IMR-90 (cell line): ENCODE results near the gene AGPS. TPM values are rescaled to one million over a fixed set of nuclear protein-coding genes. Genes with fewer than 3 reads are reported as not detected.

Source experiments
- ATAC-seq: fragments of 200-7000 bp; cut with Tn5 transposase; 2 replicates; pipeline ENCODE4 v1.9.1; 2020; ENCODE audit warnings: low read depth, mild to moderate bottlenecking, moderate library complexity
- BruUV-seq: library from RNA; stranded (reverse); fragments of 400-500 nt; replicated peaks from 2 replicates; lab custom pipeline; 2021; lab: Mats Ljungman, UMichigan
- CTCF ChIA-PET: fragments of 300-600 bp; formaldehyde crosslinking; extraction: SDS; loops from one replicate; lab custom pipeline; 2021; ENCODE audit warnings: antibody characterized with exemption; lab: Yijun Ruan, JAX
- POLR2A ChIA-PET: fragments of 300-600 bp; sonication (Branson Sonifier 250); formaldehyde crosslinking; loops from one replicate; lab custom pipeline; 2022; ENCODE audit warnings: antibody characterized with exemption; ENCODE audit not compliant: unreplicated experiment; lab: Charles Lee
- DNase-seq: peaks from one replicate; pipeline ENCODE4 v3.0.0; 2013
- H2AFZ ChIP-seq: replicated peaks from 2 replicates; pipeline ENCODE3; 2013; ENCODE audit warnings: low read length, mild to moderate bottlenecking; ENCODE audit not compliant: poor library complexity
- H2AK5ac ChIP-seq: 2 replicates; pipeline ENCODE4 v1.6.1; 2013; ENCODE audit warnings: low read depth, low read length, inconsistent platforms
- H2AK9ac ChIP-seq: replicated peaks from 2 replicates; pipeline ENCODE3; 2013; ENCODE audit warnings: mild to moderate bottlenecking, low read depth, low read length, moderate library complexity; ENCODE audit not compliant: poor library complexity
- H2BK120ac ChIP-seq: 2 replicates; pipeline ENCODE4 v1.6.1; 2013; ENCODE audit warnings: low read depth, low read length, inconsistent platforms
- H2BK15ac ChIP-seq: 3 replicates; pipeline ENCODE4 v1.6.1; 2013; ENCODE audit warnings: low read depth, low read length, inconsistent platforms
- H2BK20ac ChIP-seq: 2 replicates; pipeline ENCODE4 v1.6.1; 2013; ENCODE audit warnings: low read depth, mild to moderate bottlenecking, inconsistent platforms, low read length, moderate library complexity
- H2BK5ac ChIP-seq: 2 replicates; pipeline ENCODE4 v1.6.1; 2013; ENCODE audit warnings: mild to moderate bottlenecking, low read depth, low read length, inconsistent platforms; ENCODE audit not compliant: poor library complexity, severe bottlenecking
- H3K14ac ChIP-seq: replicated peaks from 2 replicates; pipeline ENCODE4 v1.6.1; 2013; ENCODE audit warnings: low read depth, low read length, inconsistent platforms
- H3K18ac ChIP-seq: 2 replicates; pipeline ENCODE4 v1.6.1; 2013; ENCODE audit warnings: low read depth, low read length, control low read depth
- H3K23ac ChIP-seq: 2 replicates; pipeline ENCODE4 v1.6.1; 2013; ENCODE audit warnings: low read depth, low read length, inconsistent platforms
- H3K27ac ChIP-seq: 2 replicates; pipeline ENCODE4 v1.5.1; 2013; ENCODE audit warnings: mild to moderate bottlenecking, control low read depth, low read length; ENCODE audit not compliant: insufficient read depth
- H3K27me3 ChIP-seq: 2 replicates; pipeline ENCODE4 v1.6.1; 2013; ENCODE audit warnings: low read length; ENCODE audit not compliant: control insufficient read depth, insufficient read depth
- H3K36me3 ChIP-seq: 2 replicates; pipeline ENCODE4 v1.6.1; 2013; ENCODE audit warnings: low read length, mixed read lengths; ENCODE audit not compliant: control insufficient read depth, insufficient read depth
- H3K4ac ChIP-seq: 2 replicates; pipeline ENCODE4 v1.6.1; 2013; ENCODE audit warnings: low read depth, low read length, inconsistent platforms
- H3K4me1 ChIP-seq: 2 replicates; pipeline ENCODE4 v1.6.1; 2013; ENCODE audit warnings: low read length, mixed read lengths; ENCODE audit not compliant: control insufficient read depth, insufficient read depth
- H3K4me2 ChIP-seq: 2 replicates; pipeline ENCODE4 v1.6.1; 2013; ENCODE audit warnings: low read depth, mild to moderate bottlenecking, control low read depth, low read length, moderate library complexity
- H3K4me3 ChIP-seq: 2 replicates; pipeline ENCODE4 v1.5.1; 2013; ENCODE audit warnings: low read depth, mild to moderate bottlenecking, control low read depth, low read length, moderate library complexity; ENCODE audit not compliant: insufficient read depth
- H3K56ac ChIP-seq: 2 replicates; pipeline ENCODE4 v1.6.1; 2013; ENCODE audit warnings: low read length, inconsistent platforms; ENCODE audit not compliant: insufficient read depth; ENCODE audit errors: extremely low read depth
- H3K79me1 ChIP-seq, 2 experiments: 2 replicates each; pipeline ENCODE4 v1.6.1; 2013; ENCODE audit warnings: low read length in 2 of 2, inconsistent platforms in 1 of 2, low read depth in 1 of 2
- H3K9ac ChIP-seq: 2 replicates; pipeline ENCODE4 v1.6.1; 2013; ENCODE audit warnings: low read depth, low read length, control low read depth
- H3K9me1 ChIP-seq: 2 replicates; pipeline ENCODE4 v1.6.1; 2013; ENCODE audit warnings: low read length, inconsistent platforms; ENCODE audit not compliant: insufficient read depth
- H3K9me3 ChIP-seq: 2 replicates; pipeline ENCODE4 v1.6.1; 2013; ENCODE audit warnings: low read length; ENCODE audit not compliant: control insufficient read depth, insufficient read depth
- H4K20me1 ChIP-seq: 2 replicates; pipeline ENCODE4 v1.6.1; 2013; ENCODE audit warnings: low read length, inconsistent platforms; ENCODE audit not compliant: insufficient read depth
- H4K5ac ChIP-seq: 2 replicates; pipeline ENCODE4 v1.6.1; 2013; ENCODE audit warnings: mild to moderate bottlenecking, low read depth, low read length, control low read depth
- H4K8ac ChIP-seq, 2 experiments: 2 replicates each; pipeline ENCODE4 v1.6.1; 2013; ENCODE audit warnings: low read depth in 2 of 2, low read length in 2 of 2, control low read depth in 1 of 2, inconsistent platforms in 1 of 2
- H4K91ac ChIP-seq: 2 replicates; pipeline ENCODE4 v1.6.1; 2013; ENCODE audit warnings: low read depth, low read length, inconsistent platforms; ENCODE audit not compliant: insufficient read depth
- FOS ChIP-seq: fragments of 150-350 bp; IDR thresholded peaks from 2 replicates; pipeline ENCODE4 v1.6.1; 2016; ENCODE audit warnings: low read depth, low read length
- MXI1 ChIP-seq: IDR thresholded peaks from 2 replicates; pipeline ENCODE4 v1.6.1; 2012; ENCODE audit warnings: low read depth, mild to moderate bottlenecking, low read length, moderate library complexity, borderline replicate concordance
- WGBS, 2 experiments: methylation state at CpG; one replicate each; pipeline versions ENCODE4 v1.1.5 to v1.1.7; 2013; ENCODE audit warnings: missing lambda C conversion rate in 2 of 2; ENCODE audit not compliant: insufficient read length in 1 of 2; ENCODE audit errors: extremely low coverage in 2 of 2; 5-methylcytosine and 5-hydroxymethylcytosine counted together
- dilution Hi-C: fragments of 300-500 bp; cut with HindIII; formaldehyde crosslinking; loops from one replicate; pipeline ENCODE4 v1.14.3; 2018; ENCODE audit warnings: low sequenced_read_pairs; ENCODE audit not compliant: unreplicated experiment
- in situ Hi-C: fragments of 300-500 bp; cut with MboI; formaldehyde crosslinking; loops from 3 replicates; pipeline ENCODE4 v1.14.3; 2019; ENCODE audit warnings: low sequenced_read_pairs, inconsistent platforms, mixed read lengths
- intact Hi-C: fragments of 100-400 bp; cut with micrococcal nuclease; formaldehyde crosslinking; loops from 2 replicates; pipeline ENCODE4 v1.10.0; 2022
- polyA plus RNA-seq, 3 experiments: library from polyadenylated mRNA; depleted of rRNA; stranded (reverse); fragments of >200 nt; gene quantifications; 2 replicates each; pipeline ENCODE4 v1.2.3, GENCODE V29; 2012; ENCODE audit warnings: low replicate concordance in 1 of 3
- total RNA-seq: library from RNA; depleted of rRNA; stranded (reverse); fragments of >200 nt; gene quantifications from 2 replicates; pipeline ENCODE4 v1.2.3, GENCODE V29; 2012

Gene AGPS
- total and polyA plus RNA-seq, 2 of the 4 experiments (the other 2 are of a cell fraction), result 6.6 to 18.6 TPM

DNA sequence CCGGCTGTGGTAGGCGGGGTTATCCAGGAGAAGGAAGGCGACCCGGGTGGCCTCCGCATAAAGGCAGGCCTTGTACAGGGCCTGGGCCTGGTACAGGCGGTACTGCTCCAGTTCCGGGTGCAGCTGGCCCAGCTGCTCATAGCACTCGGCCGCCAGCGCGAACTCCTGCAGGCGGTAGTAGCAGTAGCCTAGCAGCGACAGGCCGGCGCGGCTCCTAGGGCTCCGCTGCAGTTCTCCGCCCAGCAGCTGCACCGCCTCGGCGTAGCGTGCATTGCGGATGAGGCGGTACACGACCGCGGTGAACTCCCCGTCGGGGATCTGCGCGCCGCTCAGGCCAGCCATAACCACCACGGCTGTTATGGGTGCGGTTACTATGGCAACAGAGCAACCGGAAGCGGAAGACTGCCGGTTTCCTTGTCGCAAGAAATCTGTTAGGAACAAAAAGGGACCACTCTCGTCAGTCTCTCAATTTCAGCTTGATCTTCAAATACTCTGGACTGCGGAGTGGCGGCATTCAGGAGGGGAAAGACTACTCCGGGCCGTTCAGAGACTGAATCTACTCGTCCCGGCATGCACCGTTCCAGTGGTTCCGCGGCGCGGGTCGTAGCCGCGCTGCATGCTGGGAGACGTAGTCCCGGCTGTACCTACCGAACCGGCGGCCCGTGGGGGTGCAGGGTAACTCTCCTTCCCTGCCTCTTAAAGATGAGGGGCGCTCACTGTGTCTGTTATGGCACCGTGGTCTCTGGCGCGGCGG, 160.0 kb downstream of the AGPS start:
- H3K4me2 ChIP-seq, result peak overlapping the region; percentile 74
- peak overlapping the region; percentile 97 for H2BK120ac ChIP-seq
- H2AK5ac ChIP-seq, result no peak overlapping the region; the same call in 1 of the 2 replicates
- H3K27me3 ChIP-seq, result no peaks in the 10 kb centered on the region
- peak overlapping the region; percentile 98 for H3K56ac ChIP-seq
- in situ Hi-C loops (no loop called here), dilution Hi-C loops (no loop called here), intact Hi-C loops (loop anchor here (2.0 to 5.0 kb wide), 3 partner anchors 52 to 215 kb away; a partner anchor contains a TSS)
- ATAC-seq, result peak; percentile 97
- H2BK5ac ChIP-seq, result peak overlapping the region; percentile 84
- H3K9ac ChIP-seq, result peak overlapping the region; percentile 92
- H3K9me1 ChIP-seq, result peaks cover 4% of the 10 kb centered on the region; the same call in 1 of the 2 replicates
- 0 out of 4 replicates have a peak, but pooled peaks cover 0 to 4% of the 10 kb centered on the region in 2 experiments for H3K79me1 ChIP-seq
- H3K14ac ChIP-seq, result peak overlapping the region; percentile 98
- H2AFZ ChIP-seq, result peak overlapping the region; percentile 92
- peak overlapping the region; percentile 87 for H3K27ac ChIP-seq
- BruUV-seq, result no TSS peak
- ChIA-PET POLR2A (no interaction called here), CTCF (interaction anchor here (0.8 kb wide), 1 partner anchor 388 kb away, joined by 3 read pairs; no protein-coding TSS in a partner anchor)
- no peaks in the 10 kb centered on the region for H3K36me3 ChIP-seq
- H4K91ac ChIP-seq, result peak overlapping the region; percentile 94
- H4K20me1 ChIP-seq, result no peaks in the 10 kb centered on the region
- DNase-seq, result peak; percentile 88
- H3K9me3 ChIP-seq, result no peaks in the 10 kb centered on the region
- H2BK15ac ChIP-seq, result peak overlapping the region; percentile 90; the same call in 2 of the 3 replicates
- peak overlapping the region; percentile 7 for H2AK9ac ChIP-seq
- H3K4ac ChIP-seq, result peak overlapping the region; percentile 94
- H4K8ac ChIP-seq, result peak overlapping the region; percentile 86 to 100
- peak overlapping the region; percentile 93; the same call in 1 of the 2 replicates for H2BK20ac ChIP-seq
- peak overlapping the region; percentile 84 for H4K5ac ChIP-seq
- peak overlapping the region; percentile 85 for H3K18ac ChIP-seq
- TF ChIP-seq FOS (no peak), MXI1 (0 out of 2 replicates have a peak, but pooled peaks have one; percentile 15)
- 0% methylated on average over 38 of the region's 64 CpGs; no CpG with 5 or more reads in 1 of the 2 experiments for WGBS, 2 experiments
- H3K4me1 ChIP-seq, result no peaks in the 10 kb centered on the region
- H3K4me3 ChIP-seq, result peak overlapping the region; percentile 59
- H3K23ac ChIP-seq, result peak overlapping the region; percentile 88
